22Rv1 (cell line): ENCODE measurements around the gene DEAF1.
"Not testable (repeated sequence)": the region's sequence is repeated elsewhere in the genome, so short reads cannot be mapped to it uniquely, and the experiment has no call there.

Experiments
- H3K27ac ChIP-seq: fragments of 450-650 bp; 2 replicates; pipeline ENCODE4 v1.5.1; 2017
- ZFX ChIP-seq: fragments of 450-650 bp; IDR thresholded peaks from 2 replicates; pipeline ENCODE4 v1.6.1; 2017; ENCODE audit warnings: antibody characterized with exemption, borderline replicate concordance
- TF ChIP-seq, protein P1 (sequence below): fragments of 450-650 bp; IDR thresholded peaks from 2 replicates; pipeline ENCODE4 v1.5.1; 2017; ENCODE audit warnings: mild to moderate bottlenecking

The DEAF1 gene, protein sequence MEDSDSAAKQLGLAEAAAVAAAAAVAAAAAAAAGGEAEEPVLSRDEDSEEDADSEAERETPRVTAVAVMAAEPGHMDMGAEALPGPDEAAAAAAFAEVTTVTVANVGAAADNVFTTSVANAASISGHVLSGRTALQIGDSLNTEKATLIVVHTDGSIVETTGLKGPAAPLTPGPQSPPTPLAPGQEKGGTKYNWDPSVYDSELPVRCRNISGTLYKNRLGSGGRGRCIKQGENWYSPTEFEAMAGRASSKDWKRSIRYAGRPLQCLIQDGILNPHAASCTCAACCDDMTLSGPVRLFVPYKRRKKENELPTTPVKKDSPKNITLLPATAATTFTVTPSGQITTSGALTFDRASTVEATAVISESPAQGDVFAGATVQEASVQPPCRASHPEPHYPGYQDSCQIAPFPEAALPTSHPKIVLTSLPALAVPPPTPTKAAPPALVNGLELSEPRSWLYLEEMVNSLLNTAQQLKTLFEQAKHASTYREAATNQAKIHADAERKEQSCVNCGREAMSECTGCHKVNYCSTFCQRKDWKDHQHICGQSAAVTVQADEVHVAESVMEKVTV

DNA sequence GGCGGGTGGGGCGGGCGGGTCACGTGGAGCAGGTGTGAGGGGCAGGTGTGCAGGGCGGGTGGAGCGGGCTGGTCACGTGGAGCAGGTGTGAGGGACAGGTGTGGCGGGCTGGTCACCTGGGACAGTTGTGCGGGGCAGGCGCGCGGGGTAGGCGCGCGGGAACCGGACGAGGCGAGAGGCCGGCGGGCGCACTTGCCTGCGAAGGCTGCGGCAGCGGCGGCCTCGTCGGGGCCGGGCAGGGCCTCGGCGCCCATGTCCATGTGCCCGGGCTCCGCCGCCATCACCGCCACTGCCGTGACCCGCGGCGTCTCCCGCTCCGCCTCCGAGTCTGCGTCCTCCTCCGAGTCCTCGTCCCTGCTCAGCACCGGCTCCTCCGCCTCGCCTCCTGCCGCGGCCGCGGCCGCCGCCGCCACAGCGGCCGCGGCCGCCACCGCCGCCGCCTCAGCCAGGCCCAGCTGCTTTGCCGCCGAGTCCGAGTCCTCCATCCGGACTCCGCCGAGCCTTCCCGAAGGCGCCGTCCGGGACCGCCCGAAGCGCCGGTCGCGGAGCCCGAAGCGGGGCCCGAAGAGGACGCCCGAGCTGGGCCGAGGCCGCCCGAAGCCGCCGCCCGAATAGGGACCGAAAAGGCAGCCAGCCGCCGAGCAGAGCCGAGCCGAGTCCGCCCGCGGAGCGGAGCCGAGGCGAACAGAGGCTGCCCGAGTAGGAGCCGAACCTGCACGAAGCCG is at the start of gene DEAF1:
Gene DEAF1, minus strand, starts transcription at position 660 of the 725 bp plus-strand sequence. Its CDS starts 175 bp downstream, at position 485.
- TF ChIP-seq, protein P1, sequence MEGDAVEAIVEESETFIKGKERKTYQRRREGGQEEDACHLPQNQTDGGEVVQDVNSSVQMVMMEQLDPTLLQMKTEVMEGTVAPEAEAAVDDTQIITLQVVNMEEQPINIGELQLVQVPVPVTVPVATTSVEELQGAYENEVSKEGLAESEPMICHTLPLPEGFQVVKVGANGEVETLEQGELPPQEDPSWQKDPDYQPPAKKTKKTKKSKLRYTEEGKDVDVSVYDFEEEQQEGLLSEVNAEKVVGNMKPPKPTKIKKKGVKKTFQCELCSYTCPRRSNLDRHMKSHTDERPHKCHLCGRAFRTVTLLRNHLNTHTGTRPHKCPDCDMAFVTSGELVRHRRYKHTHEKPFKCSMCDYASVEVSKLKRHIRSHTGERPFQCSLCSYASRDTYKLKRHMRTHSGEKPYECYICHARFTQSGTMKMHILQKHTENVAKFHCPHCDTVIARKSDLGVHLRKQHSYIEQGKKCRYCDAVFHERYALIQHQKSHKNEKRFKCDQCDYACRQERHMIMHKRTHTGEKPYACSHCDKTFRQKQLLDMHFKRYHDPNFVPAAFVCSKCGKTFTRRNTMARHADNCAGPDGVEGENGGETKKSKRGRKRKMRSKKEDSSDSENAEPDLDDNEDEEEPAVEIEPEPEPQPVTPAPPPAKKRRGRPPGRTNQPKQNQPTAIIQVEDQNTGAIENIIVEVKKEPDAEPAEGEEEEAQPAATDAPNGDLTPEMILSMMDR = no peak
- TF ChIP-seq ZFX = no peak
- peak within 1 kb of the TSS; percentile 97 for H3K27ac ChIP-seq

DNA sequence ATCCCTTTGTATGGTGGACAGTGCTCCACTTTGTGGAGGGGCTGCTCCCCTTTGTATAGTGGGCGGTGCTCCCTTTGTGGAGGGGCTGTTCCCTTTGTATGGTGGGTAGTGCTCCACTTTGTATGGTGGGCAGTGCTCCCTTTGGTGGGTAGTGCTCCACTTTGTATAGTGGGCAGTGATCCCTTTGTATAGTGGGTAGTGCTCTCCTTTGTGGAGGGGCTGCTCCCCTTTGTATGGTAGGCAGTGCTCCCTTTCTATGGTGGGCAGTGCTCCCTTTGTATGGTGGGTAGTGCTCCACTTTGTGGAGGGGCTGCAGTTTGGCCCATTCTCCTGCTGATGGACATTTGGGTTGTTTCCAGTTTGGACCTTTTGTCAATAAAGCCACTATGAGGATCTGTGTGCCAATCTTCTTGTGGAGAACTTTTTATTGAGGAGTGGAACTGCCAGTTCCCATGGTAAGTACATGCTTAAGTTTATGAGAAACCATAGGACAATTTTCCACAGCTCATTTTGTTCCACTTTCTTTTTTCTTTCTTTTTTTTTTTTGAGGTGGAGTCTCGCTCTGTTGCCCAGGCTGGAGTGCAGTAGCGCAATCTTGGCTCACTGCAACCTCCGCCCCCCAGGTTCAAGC is 47.7 kb upstream of the DEAF1 start:
- H3K27ac ChIP-seq = no peak overlapping the region

DNA sequence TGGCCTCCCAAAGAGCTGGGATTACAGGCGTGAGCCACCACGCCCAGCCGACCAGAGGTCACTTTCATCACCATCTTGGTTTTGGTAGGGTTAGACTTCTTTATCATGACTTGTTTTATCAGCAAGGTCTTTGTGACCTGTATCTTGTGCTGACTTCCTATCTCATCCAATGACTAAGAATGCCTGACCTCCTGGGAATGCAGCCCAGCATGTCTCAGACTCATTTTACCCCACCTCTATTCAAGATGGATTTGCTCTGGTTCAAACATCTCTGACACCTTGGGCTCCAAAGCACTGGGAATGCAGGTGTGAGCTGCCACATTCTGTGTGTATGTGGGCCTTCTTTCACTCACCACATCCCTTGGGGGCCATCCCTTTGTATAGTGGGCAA is 47.1 kb upstream of the DEAF1 start:
- TF ChIP-seq ZFX = no peak
- TF ChIP-seq, protein P1 = no peak
- H3K27ac ChIP-seq = no peak overlapping the region

More for the DNA sequence above, 47.7 kb upstream of the DEAF1 start:
- no peak for TF ChIP-seq ZFX
- TF ChIP-seq, protein P1 = no peak

DNA sequence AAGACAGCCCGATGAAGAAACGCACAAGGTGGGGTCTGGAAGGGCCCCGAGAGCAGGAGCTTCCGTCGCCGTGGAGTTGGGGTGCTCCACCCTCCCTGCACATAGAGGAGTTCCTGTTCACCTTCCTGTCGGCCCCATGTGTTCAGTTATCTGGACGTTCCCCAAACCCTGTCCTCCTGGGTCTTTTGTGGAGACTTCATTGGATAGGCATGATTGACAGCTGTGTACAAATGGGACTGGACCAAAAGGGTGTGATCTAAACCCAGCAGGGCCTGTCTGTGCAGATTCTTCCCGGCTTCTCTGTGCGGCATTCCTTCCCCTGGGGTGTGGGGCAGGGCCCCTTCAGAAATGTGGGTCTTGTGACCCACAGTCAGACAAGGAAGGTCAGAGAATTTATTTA is 42.9 kb upstream of the DEAF1 start:
- H3K27ac ChIP-seq = not testable (repeated sequence)

DNA sequence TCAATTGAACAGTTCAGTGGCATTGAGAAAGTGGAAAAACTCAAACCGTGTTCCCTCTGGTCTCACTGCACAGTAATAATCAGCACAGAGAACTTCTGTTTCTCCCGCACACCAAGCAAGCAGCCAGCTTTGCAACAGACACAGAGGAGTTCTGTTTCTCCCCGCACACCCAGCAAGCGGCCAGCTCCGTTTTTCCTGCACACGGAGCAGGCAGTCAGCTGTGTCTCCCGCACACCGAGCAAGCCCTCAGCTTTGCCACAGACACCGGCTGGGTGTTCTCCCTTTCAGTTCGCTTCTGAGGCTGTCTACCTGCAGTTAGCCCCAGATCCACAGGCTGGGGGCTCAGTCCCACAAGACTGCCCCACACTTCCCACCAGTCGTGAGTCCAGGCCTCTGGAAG is 42.3 kb upstream of the DEAF1 start:
- no peak overlapping the region for H3K27ac ChIP-seq
- TF ChIP-seq, protein P1 = no peak
- no peak for TF ChIP-seq ZFX

DNA sequence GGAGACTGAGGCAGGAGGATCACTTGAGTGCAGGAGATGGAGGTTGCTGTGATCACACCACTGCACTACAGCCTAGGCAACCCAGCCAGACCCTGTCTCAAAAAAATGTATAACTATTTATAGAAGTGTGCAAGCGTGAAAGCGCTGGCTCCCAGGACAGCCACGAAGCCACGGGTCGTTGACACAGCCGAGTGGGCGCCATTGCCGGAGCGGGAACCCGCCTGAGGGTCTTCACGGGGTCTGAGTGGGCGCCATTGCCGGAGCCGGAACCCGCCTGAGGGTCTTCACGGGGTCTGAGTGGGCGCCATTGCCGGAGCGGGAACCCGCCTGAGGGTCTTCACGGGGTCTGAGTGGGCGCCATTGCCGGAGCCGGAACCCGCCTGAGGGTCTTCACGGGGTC is 39.5 kb upstream of the DEAF1 start:
- not testable (repeated sequence) for H3K27ac ChIP-seq

DNA sequence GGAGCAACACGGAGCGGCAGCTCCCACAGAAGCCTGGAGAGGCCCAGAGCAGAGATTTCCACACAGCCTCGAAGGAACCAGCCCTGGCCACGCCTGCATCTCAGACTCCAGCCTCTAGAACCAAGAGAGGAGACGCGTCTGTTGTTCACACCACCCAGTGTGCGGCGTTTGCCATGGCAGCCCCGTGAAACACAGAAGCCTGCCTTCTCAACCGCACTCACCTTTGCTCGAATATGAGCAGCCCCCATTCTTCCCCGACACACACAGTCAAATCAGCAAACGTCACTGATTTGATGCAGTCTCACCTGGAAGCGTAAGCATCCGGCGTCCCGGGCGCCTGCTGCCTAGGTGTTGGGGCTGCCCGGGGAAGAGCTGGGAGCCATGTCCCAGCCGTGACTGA is 38.0 kb upstream of the DEAF1 start:
- TF ChIP-seq ZFX = no peak
- TF ChIP-seq, protein P1 = no peak
- H3K27ac ChIP-seq = no peak overlapping the region
